HepG2 (cell line): Measurements from ENCODE around the gene CUL4A. TPM values are rescaled to one million over a fixed set of nuclear protein-coding genes. Genes with fewer than 3 reads are reported as not detected.

Experiments
- ATAC-seq: fragments of 200-7000 bp; cut with Tn5 transposase; 3 replicates; pipeline ENCODE4 v1.9.1; 2020; ENCODE audit warnings: mild to moderate bottlenecking, moderate library complexity
- BruUV-seq: library from RNA; stranded (reverse); fragments of 400-500 nt; replicated peaks from 2 replicates; lab custom pipeline; 2021; lab: Mats Ljungman, UMichigan
- CTCF ChIA-PET: fragments of 300-600 bp; formaldehyde crosslinking; extraction: SDS; loops from one replicate; lab custom pipeline; 2021; ENCODE audit warnings: low total read pairs, inconsistent platforms, low intra/inter-chr PET ratio; lab: Yijun Ruan, JAX
- POLR2A ChIA-PET: fragments of 350-600 bp; sonication (Branson Sonifier 250); formaldehyde crosslinking; loops from one replicate; lab custom pipeline; 2020; ENCODE audit warnings: antibody characterized with exemption, inconsistent platforms; lab: Yijun Ruan, JAX
- DNase-seq: peaks from one replicate; pipeline ENCODE4 v3.0.0-alpha.2; 2015; ENCODE audit warnings: low spot score
- FAIRE-seq: peaks from 3 replicates; lab custom pipeline; 2011; peaks lifted over from hg19 to GRCh38; lab: Jason Lieb, UNC
- H2AFZ ChIP-seq: one replicate; pipeline ENCODE4 v1.6.1; 2011; ENCODE audit warnings: low read length, inconsistent platforms
- H3K27ac ChIP-seq: fragments of 300-600 bp; 3 replicates; pipeline ENCODE4 v1.8.0; 2011; ENCODE audit warnings: mixed run types, mild to moderate bottlenecking, mixed read lengths, low read length, inconsistent platforms; ENCODE audit not compliant: insufficient read depth; ENCODE audit errors: extremely low read length
- H3K27me3 ChIP-seq, 2 experiments: fragments of 200-600 bp in 1 of 2; 2 replicates in 1 of 2; 3 replicates in 1 of 2; pipeline versions ENCODE4 v1.6.0 to v1.8.0; 2011; ENCODE audit warnings: low read length in 2 of 2, mild to moderate bottlenecking in 2 of 2, moderate library complexity in 2 of 2, inconsistent platforms in 1 of 2; ENCODE audit not compliant: insufficient read depth in 2 of 2, control insufficient read depth in 1 of 2
- H3K36me3 ChIP-seq, 2 experiments: fragments of 200-600 bp in 1 of 2; replicated peaks in 1 of 2; 2 replicates in 1 of 2; 3 replicates in 1 of 2; pipeline versions ENCODE4 v1.5.1 to v1.8.0; 2011; ENCODE audit warnings: low read length in 2 of 2, inconsistent platforms in 1 of 2; ENCODE audit not compliant: insufficient read depth in 2 of 2, control insufficient read depth in 1 of 2
- H3K4me1 ChIP-seq: 2 replicates; pipeline ENCODE4 v1.5.1; 2012; ENCODE audit warnings: low read length, inconsistent platforms; ENCODE audit not compliant: insufficient read depth
- H3K4me2 ChIP-seq: 2 replicates; pipeline ENCODE4 v1.6.0; 2011; ENCODE audit warnings: low read depth, low read length, inconsistent platforms
- H3K4me3 ChIP-seq, 3 experiments: fragments of 200-600 bp in 1 of 3; sonication (generic), shearing (Covaris generic) in 1 of 3; replicated peaks in 1 of 3; 2 replicates each; pipeline ENCODE4 v1.5.1; 2011 to 2016; ENCODE audit warnings: low read length in 3 of 3, inconsistent platforms in 2 of 3, low read depth in 2 of 3, mild to moderate bottlenecking in 2 of 3, control low read depth in 1 of 3, mixed read lengths in 1 of 3; ENCODE audit not compliant: insufficient read depth in 1 of 3
- H3K79me2 ChIP-seq: one replicate; pipeline ENCODE4 v1.6.1; 2011; ENCODE audit warnings: low read length, inconsistent platforms; ENCODE audit not compliant: insufficient read depth
- H3K9ac ChIP-seq: 2 replicates; pipeline ENCODE4 v1.6.0; 2011; ENCODE audit warnings: mild to moderate bottlenecking, low read depth, low read length, inconsistent platforms; ENCODE audit not compliant: insufficient read depth
- H3K9me3 ChIP-seq: 2 replicates; pipeline ENCODE4 v1.5.1; 2012; ENCODE audit warnings: mild to moderate bottlenecking, low read length
- H4K20me1 ChIP-seq: 2 replicates; pipeline ENCODE4 v1.6.0; 2011; ENCODE audit warnings: inconsistent platforms, mild to moderate bottlenecking, low read length, moderate library complexity; ENCODE audit not compliant: insufficient read depth
- FOSL1 ChIP-seq: sonication (generic); formaldehyde crosslinking; IDR thresholded peaks from 2 replicates; pipeline ENCODE4 v1.9.0; 2021; ENCODE audit warnings: missing genetic modification reagents, borderline replicate concordance
- GATAD1 ChIP-seq: IDR thresholded peaks from 2 replicates; pipeline ENCODE4 v1.6.1; 2016; ENCODE audit warnings: missing genetic modification reagents, missing compliant biosample characterization
- KLF6 ChIP-seq: IDR thresholded peaks from 2 replicates; pipeline ENCODE4 v1.8.0; 2016; ENCODE audit warnings: missing biosample characterization, missing genetic modification reagents
- MAFG ChIP-seq: sonication (generic); formaldehyde crosslinking; IDR thresholded peaks from 2 replicates; pipeline ENCODE4 v1.5.1; 2020; ENCODE audit warnings: mild to moderate bottlenecking, missing genetic modification reagents
- MAX ChIP-seq: IDR thresholded peaks from 2 replicates; pipeline ENCODE4 v1.6.1; 2012; ENCODE audit warnings: inconsistent platforms
- MTF2 ChIP-seq: sonication (generic); formaldehyde crosslinking; IDR thresholded peaks from 2 replicates; pipeline ENCODE4 v1.5.0; 2020; ENCODE audit warnings: missing genetic modification reagents, borderline replicate concordance
- ONECUT2 ChIP-seq: sonication (generic); formaldehyde crosslinking; IDR thresholded peaks from 2 replicates; pipeline ENCODE4 v1.4.0; 2020; ENCODE audit warnings: missing genetic modification reagents
- ZBTB46 ChIP-seq: sonication (generic); formaldehyde crosslinking; IDR thresholded peaks from 2 replicates; pipeline ENCODE4 v1.4.0; 2020; ENCODE audit warnings: mild to moderate bottlenecking, missing genetic modification reagents, borderline replicate concordance
- ZNF264 ChIP-seq: sonication (generic); formaldehyde crosslinking; IDR thresholded peaks from 2 replicates; pipeline ENCODE4 v1.4.0; 2020; ENCODE audit warnings: missing genetic modification reagents
- ZNF468 ChIP-seq: sonication (generic); formaldehyde crosslinking; IDR thresholded peaks from 2 replicates; pipeline ENCODE4 v1.8.0; 2022; ENCODE audit warnings: mild to moderate bottlenecking, moderate library complexity, missing genetic modification reagents
- ZNF691 ChIP-seq: sonication (generic); formaldehyde crosslinking; IDR thresholded peaks from 2 replicates; pipeline ENCODE4 v1.4.0; 2020; ENCODE audit warnings: missing genetic modification reagents, low read depth, mild to moderate bottlenecking, borderline replicate concordance
- ZNF788 ChIP-seq: sonication (generic); formaldehyde crosslinking; IDR thresholded peaks from 2 replicates; pipeline ENCODE4 v1.5.0; 2020; ENCODE audit warnings: mild to moderate bottlenecking, missing genetic modification reagents, borderline replicate concordance
- ZNF790 ChIP-seq: sonication (generic); formaldehyde crosslinking; IDR thresholded peaks from 2 replicates; pipeline ENCODE4 v1.8.0; 2022; ENCODE audit warnings: missing genetic modification reagents, mild to moderate bottlenecking, borderline replicate concordance
- WGBS: methylation state at CpG from one replicate; pipeline ENCODE4 v1.1.6; 2017; ENCODE audit warnings: low lambda C conversion rate; 5-methylcytosine and 5-hydroxymethylcytosine counted together
- in situ Hi-C: cut with HindIII; loops from 2 replicates; pipeline ENCODE4 v1.10.0; 2017; ENCODE audit warnings: low pct_unique_long_range_greater_than_20kb; ENCODE audit not compliant: extremely low pct_ligation_motif_present
- intact Hi-C: fragments of 100-400 bp; cut with micrococcal nuclease; formaldehyde crosslinking; loops from one replicate; pipeline ENCODE4 v1.10.0; 2022; ENCODE audit not compliant: unreplicated experiment
- polyA plus RNA-seq, 8 experiments: library from polyadenylated mRNA; depleted of rRNA in 3 of 8; stranded (reverse) in 7 of 8; unstranded in 1 of 8; fragments of >200 nt; fragmentation: Illumina TruSeq in 4 of 8; extraction: Trizol in 4 of 8; gene quantifications; 2 replicates each; pipeline versions ENCODE4 v1.2.1 to v1.2.3, GENCODE V29; 2011 to 2016; ENCODE audit warnings: low read depth in 4 of 8, missing spikeins in 1 of 8, mixed read lengths in 1 of 8; ENCODE audit not compliant: insufficient read depth in 1 of 8
- total RNA-seq, 5 experiments: library from RNA; depleted of rRNA; stranded (reverse); fragments of >200 nt; fragmentation: Illumina TruSeq; extraction: Trizol; gene quantifications; 2 replicates each; pipeline ENCODE4 v1.2.3, GENCODE V29; 2016; ENCODE audit warnings: low read depth in 1 of 5
- TF ChIP-seq, protein P1 (sequence below): sonication (generic); formaldehyde crosslinking; IDR thresholded peaks from 2 replicates; pipeline ENCODE4 v1.4.0; 2020; ENCODE audit warnings: mild to moderate bottlenecking, missing genetic modification reagents
- TF ChIP-seq, protein P2 (sequence below), 2 experiments: IDR thresholded peaks; 2 replicates each; pipeline ENCODE4 v1.6.1; 2011 to 2012; ENCODE audit warnings: low read length in 2 of 2, borderline replicate concordance in 1 of 2, low read depth in 1 of 2, mild to moderate bottlenecking in 1 of 2, moderate library complexity in 1 of 2

CUL4A gene
- total and polyA plus RNA-seq, 2 of the 13 experiments (the other 11 are each of a cell fraction or from before 2014, with no cell fraction given): 51.2 to 75.3 TPM

DNA sequence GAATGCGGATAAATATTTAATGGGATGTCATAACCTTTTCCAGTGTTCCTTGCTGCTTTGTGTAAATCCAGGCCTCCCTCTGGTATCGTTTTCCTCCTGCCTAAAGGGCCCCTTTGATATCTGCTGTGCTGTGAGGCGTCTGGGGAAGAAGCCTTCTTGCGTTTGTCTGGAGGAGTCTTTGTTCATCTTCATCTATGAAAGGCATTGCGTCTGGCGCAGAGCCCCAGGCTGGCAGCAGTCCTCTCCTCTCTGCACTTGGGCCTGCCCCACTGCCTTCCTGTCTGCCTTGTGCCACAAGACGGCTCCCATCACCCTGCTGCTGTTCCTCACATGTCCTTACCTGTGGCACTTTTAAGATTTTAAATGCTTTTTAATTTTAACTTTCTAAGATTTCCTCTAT, 41.2 kb upstream of the CUL4A start:
- DNase-seq (no peak), FAIRE-seq (no peak), ATAC-seq (no peak)
- ChIA-PET POLR2A (no interaction called here), CTCF (no interaction called here)
- no peaks in the 10 kb centered on the region for H3K79me2 ChIP-seq
- H3K36me3 ChIP-seq: peaks cover 0 to 14% of the 10 kb centered on the region in 2 experiments; a peak in 3 of 5 replicates
- peaks cover 39% of the 10 kb centered on the region for H3K4me1 ChIP-seq
- intact Hi-C loops: no loop called here
- no peaks in the 10 kb centered on the region for H3K27me3 ChIP-seq
- WGBS: over 99% methylated on average over 7 of the region's 7 CpGs
- H4K20me1 ChIP-seq: no peaks in the 10 kb centered on the region
- in situ Hi-C loops: no loop called here
- no peak overlapping the region for H2AFZ ChIP-seq
- no peak overlapping the region for H3K9ac ChIP-seq
- BruUV-seq: no TSS peak
- H3K27ac ChIP-seq: no peak overlapping the region
- H3K4me2 ChIP-seq: no peak overlapping the region
- no peaks in the 10 kb centered on the region for H3K9me3 ChIP-seq
- no peak overlapping the region for H3K4me3 ChIP-seq
- no peak for TF ChIP-seq FOSL1 (CRISPR knock-in tag)
- no peak for TF ChIP-seq GATAD1 (CRISPR knock-in tag)
- TF ChIP-seq ZNF468 (CRISPR knock-in tag): no peak
- no peak for TF ChIP-seq MAX
- TF ChIP-seq MAFG (CRISPR knock-in tag): no peak
- TF ChIP-seq ZNF788 (CRISPR knock-in tag): no peak
- TF ChIP-seq, protein P1, sequence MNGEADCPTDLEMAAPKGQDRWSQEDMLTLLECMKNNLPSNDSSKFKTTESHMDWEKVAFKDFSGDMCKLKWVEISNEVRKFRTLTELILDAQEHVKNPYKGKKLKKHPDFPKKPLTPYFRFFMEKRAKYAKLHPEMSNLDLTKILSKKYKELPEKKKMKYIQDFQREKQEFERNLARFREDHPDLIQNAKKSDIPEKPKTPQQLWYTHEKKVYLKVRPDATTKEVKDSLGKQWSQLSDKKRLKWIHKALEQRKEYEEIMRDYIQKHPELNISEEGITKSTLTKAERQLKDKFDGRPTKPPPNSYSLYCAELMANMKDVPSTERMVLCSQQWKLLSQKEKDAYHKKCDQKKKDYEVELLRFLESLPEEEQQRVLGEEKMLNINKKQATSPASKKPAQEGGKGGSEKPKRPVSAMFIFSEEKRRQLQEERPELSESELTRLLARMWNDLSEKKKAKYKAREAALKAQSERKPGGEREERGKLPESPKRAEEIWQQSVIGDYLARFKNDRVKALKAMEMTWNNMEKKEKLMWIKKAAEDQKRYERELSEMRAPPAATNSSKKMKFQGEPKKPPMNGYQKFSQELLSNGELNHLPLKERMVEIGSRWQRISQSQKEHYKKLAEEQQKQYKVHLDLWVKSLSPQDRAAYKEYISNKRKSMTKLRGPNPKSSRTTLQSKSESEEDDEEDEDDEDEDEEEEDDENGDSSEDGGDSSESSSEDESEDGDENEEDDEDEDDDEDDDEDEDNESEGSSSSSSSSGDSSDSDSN (CRISPR knock-in tag): no peak
- no peak for TF ChIP-seq MTF2 (CRISPR knock-in tag)
- TF ChIP-seq, protein P2, sequence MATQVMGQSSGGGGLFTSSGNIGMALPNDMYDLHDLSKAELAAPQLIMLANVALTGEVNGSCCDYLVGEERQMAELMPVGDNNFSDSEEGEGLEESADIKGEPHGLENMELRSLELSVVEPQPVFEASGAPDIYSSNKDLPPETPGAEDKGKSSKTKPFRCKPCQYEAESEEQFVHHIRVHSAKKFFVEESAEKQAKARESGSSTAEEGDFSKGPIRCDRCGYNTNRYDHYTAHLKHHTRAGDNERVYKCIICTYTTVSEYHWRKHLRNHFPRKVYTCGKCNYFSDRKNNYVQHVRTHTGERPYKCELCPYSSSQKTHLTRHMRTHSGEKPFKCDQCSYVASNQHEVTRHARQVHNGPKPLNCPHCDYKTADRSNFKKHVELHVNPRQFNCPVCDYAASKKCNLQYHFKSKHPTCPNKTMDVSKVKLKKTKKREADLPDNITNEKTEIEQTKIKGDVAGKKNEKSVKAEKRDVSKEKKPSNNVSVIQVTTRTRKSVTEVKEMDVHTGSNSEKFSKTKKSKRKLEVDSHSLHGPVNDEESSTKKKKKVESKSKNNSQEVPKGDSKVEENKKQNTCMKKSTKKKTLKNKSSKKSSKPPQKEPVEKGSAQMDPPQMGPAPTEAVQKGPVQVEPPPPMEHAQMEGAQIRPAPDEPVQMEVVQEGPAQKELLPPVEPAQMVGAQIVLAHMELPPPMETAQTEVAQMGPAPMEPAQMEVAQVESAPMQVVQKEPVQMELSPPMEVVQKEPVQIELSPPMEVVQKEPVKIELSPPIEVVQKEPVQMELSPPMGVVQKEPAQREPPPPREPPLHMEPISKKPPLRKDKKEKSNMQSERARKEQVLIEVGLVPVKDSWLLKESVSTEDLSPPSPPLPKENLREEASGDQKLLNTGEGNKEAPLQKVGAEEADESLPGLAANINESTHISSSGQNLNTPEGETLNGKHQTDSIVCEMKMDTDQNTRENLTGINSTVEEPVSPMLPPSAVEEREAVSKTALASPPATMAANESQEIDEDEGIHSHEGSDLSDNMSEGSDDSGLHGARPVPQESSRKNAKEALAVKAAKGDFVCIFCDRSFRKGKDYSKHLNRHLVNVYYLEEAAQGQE (IDR thresholded peaks at IDR 0.05; ENCODE audit: borderline replicate concordance in 1 of 2, low read depth in 1 of 2, low read length in 2 of 2): no peak
- no peak for TF ChIP-seq ZBTB46 (CRISPR knock-in tag)
- TF ChIP-seq ZNF790: no peak
- TF ChIP-seq KLF6 (CRISPR knock-in tag): no peak
- no peak for TF ChIP-seq ONECUT2
- TF ChIP-seq ZNF264 (CRISPR knock-in tag): no peak
- TF ChIP-seq ZNF691 (CRISPR knock-in tag): no peak
